RPMI8226 (cell line): ENCODE data around the gene PARD3B.

Experiments used
- DNase-seq: peaks from one replicate; pipeline ENCODE4 v3.0.0-alpha.2; 2015

PARD3B gene

DNA sequence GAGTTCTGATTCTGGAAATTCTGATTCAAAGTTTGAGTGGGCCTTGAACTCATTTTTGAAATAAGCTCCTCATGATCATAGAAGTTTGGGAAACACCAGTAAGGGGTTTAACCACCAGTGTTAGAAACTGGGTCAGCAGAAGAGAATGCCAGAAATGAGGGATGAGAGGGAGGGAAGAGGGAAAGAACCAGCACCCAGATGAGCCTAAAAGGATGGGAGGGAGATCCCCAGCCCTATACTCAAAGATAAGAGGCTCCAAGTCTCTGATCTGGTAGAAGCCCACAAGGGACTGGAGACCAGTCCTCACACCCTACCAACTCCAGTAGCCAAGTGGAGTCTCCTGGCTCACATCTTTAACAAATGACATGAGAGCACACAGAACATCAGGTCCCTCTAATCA, 832.0 kb downstream of the PARD3B start:
- no peak for DNase-seq

DNA sequence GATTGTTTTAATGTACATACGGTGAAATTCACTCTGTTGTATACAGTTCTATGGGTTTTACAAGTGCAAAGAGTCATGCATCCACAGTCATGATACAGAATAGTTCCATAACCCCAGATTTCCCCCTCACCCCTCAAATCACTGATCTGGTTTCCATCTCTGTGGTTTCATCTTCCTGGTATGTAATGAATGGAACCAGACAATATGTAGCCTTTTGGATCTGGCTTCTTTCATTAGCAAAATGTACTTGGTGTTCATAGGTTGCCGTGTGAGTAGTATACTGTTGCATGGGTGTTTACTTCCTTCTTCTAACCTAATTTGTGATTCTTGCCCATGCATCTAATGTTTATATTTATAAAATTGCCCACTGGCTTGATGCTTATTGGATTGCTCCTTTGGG, 838.3 kb downstream of the PARD3B start:
- no peak for DNase-seq

DNA sequence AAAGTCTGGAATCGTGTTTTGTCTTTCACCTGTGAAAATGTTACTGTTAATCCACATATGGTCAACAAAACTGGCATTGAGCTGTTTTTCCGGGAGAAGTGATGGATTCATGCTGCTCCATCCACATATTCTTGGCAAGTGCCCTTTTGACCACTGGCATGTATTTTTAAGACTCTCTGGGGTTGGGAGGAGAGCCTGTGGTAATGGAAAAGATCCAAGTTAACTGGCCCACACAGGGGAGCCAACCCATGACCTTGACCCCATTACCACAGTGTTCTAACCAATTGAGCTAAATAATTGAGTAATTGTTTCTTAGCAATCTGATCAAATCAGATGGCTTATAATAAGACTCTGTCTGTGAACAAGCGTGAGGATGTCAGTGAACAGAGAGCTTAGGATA, 840.8 kb downstream of the PARD3B start:
- no peak for DNase-seq

DNA sequence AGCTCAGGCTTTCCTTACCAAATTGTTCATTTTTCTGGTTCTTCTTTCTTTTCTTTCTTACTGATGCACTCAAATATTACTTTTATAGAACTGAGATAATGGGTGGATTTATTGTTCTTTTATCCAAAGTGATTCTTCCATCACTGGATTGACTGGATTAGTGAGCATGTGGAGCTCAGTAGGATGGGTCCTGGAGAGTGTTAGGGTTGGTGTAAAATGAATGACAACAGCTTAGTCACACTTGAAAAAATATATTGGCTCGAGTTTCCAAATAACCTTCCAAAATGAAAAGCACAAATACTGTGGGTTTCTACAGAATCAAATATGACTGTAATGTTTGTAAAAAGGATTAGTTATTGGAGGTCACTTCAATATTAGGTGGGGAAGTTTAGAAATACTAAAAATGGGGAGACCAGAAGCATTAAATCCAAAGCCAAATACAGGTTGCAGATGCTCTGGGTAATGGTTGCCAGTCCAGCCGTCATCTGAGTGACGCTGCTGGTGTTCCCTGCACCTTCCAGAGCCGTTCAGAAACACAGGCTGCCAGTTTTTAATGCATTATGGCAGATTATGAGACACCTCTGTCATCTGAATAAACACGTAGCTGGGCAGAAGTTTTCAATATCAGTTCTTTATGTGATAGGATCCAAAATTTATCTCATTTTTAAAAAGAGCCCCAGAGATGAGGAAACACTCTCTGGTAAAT, 842.2 kb downstream of the PARD3B start:
- DNase-seq = no peak

DNA sequence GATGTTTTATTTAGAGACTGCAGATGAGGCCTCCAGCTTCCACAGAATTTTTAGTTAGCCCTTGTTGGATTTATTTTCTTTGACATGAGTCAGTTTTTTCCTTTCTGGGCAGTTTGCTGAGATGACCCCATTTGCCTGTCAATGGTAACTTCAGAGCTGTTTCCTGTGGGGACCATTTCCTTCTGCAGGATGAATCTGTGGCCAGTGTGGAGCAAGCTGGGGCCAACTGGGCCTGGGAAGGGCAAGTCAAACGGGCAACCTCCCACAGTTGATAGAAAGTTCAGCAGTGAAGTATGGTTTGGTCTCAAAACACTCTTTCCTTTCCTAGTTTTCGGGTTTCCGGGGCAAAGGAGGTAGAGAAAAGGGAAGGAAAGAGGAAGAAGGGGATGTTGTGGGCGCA, 845.6 kb downstream of the PARD3B start:
- DNase-seq = no peak

DNA sequence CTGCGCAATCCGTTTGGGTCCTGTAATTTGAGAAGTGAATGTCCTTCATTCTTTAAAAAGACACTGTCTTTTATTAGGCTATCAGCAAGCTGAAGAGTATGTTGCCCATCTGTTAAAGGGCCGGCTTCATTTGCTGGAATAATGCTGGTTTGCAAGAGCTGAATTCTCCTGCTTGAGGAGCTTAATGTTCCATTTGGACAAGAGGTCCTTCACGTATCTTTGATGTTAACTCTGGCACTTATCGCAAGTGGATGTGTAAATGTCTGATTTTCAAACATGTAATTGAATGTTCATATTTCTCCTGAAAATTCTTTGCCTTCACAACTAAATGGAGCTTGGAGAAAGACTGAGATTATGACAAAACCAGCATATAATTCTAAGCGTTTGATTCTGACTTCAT, 856.2 kb downstream of the PARD3B start:
- DNase-seq = no peak

DNA sequence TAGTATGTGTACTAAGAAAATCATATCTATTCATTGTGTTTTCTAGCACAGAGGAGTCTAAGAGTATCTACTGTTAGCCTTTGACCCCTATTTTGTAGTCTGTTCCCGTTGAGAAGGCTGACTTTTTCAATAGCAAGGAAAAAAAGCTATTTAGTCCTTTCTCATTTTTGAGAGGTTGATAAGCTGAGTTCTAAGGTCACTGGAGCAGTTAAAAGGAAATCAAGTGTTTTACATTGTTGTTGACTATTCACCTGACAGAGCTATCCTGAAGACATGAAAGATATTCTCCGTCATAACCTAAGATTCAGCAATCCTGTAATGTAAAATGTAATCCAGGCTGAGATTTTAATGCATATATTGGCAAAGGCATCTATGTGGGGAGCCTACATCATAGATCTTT, 856.7 kb downstream of the PARD3B start:
- no peak for DNase-seq

DNA sequence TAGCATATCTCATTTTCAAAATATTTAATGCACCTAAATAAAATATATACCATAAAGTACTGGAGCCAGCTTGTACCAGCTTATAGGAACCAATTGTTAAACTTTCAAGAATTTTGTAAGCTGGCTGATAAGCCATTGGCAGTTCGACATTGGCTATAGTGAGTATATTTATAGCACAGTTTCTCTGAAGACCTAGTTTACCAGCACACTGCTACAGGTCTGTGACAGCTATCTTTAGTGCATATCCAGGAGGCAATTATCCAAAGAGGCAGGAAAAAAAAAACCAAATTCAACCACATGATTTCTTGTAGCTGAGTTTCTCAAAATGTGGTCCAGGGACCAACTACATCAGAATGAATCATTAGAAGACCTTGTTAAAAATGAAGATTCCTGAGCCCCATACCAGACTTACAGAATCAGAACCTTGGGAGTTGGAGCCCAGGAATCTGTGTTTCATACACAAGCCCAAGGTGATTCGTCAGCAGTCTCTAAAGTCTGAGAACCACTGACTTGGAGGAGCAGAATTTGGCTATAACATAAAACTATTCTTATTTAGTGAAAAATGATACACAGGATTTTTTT, 858.1 kb downstream of the PARD3B start:
- no peak for DNase-seq

DNA sequence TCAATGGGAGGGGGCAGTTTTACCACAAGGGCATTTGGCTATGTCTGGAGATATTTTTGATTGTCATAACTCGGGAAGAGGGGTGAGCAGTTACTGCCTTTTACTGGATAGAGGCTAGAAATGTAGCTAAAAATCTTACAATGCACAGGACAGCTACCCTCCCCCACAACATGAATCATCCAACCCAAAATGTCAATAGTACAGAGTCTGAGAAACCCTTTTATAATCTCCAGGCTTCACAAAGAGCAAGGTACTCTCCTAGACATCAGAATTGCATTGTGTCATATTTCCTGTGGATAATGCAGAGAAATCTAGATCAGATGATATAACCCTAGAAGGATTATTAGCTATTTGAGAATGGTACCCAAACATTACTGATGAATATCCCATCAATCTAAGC, 859.9 kb downstream of the PARD3B start:
- DNase-seq = no peak

DNA sequence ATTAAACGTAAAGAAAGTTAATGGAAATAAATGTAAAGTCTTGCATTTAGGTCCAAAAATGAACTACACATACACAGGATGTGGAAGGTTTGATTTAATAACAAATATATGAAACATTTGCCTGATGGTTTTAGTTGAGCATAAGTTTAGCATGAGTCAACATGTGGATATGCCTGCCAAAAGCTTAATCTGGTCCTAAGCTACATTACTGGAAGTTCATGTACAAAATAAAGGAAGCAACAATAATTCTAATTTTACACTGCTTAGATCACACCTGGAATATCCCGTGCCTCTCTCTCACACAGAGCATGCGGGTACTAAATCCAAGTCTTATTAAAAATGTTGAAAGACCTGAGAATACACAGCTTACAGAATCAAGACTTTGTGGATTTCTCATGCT, 860.5 kb downstream of the PARD3B start:
- DNase-seq = no peak

DNA sequence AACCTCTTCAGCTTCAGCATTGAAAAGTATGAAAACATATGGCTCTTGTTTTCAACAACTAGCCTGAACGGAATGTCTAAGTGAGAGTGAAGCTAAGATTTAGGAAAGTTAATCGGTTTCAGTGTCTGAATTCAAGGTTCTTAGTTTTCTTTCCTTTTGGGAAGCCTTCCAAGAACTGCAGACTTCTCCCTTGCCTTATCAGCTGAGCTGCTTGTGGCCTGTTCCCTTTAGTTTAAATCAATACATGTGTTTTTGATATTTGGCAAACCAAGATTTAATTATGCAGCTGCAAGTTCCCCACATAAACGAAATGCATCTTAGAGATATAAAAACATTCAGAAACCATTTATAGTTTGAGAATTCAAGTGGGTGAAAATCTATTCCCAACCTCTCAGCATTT, 862.7 kb downstream of the PARD3B start:
- no peak for DNase-seq

DNA sequence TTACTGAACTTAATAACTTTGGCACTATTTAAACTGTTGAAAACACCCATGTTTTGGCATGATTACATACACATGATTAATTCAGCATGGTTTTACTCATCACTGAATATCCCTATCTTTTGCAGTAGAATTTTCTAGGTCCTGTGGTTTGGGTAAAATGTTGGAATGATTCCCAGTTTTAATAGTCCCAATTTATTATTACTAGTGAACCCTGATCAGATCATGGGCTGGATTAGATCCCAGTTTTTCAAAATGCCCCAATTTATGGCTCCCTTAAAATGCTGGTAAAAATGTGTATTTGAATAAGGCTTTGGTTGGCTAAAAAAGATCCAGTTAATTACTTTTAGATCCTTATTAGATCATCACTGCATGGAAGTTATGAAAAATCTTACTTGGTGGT, 863.4 kb downstream of the PARD3B start:
- DNase-seq = no peak

DNA sequence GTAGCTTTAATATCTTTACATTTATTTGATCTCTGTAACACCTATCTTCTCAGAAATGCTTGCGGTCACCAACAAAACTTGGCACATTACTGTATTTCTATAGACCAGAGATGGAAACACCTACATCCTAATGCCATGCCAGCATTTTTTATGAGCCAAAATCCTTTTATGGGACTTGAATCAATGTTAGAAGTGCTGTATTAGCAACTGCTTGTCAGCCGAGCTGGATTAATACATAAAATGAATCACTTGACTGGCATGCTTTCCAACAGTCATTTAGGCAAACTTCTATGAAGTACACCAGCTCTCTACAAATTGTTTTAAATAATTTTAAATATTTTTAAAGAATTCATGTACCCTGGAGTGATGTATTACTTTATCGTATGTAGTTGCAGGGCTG, 864.1 kb downstream of the PARD3B start:
- no peak for DNase-seq

DNA sequence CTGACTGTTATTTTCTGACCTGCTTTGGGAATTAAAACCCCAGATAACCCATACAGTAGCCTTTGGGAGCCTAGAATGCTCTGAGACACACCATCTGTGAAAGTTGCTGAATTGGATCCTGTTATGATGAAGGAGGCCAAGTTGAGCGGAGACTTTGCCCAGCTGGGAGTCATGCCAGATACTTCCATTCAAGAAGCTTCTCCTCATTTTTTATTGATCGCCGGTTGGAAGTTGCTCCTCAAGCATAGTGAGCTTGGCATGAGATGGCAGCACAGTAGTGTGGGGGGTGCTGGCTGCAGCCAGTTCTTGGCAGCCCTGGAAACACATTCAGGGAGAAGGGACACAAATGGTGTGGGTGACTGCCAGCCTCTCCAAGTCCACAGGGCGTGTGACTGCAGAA, 866.3 kb downstream of the PARD3B start:
- DNase-seq = no peak

DNA sequence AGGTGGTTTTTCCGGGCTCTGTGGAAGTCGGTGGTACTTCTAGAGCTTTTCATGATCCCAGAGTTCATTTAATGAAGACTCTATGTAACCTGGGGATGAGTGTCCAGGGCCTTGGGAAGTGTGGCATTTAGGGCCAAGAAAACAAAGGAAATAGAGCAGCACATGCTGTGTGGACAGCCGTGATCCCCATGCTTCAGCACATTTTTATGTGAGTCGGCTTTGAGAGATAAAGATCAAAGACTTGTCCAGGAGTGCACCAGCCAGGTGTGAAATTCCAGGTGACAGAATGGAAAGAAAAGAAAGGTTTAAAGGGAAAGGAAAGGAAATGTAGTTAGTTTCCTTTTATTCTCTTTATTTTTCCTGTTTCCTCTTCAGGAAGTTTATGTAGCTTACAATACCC, 879.1 kb downstream of the PARD3B start:
- no peak for DNase-seq

DNA sequence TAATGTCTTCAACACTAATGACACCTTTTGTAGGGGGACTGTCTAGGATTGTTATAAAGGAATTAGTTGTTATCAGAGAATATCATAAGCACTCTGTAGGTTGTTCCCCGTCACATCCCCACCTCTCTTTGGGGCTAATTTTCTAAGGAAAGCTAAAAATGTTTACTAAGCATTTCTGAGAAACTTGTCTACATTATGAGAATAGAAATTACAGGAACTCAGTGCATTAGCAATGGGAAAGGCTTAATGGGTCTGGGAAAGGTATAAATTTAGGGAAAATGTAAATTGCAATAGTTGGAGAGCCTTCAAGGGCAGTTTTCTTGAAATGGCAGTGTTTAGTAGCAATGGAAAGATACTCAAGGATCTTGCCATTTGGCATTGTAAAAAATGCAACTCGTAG, 879.8 kb downstream of the PARD3B start:
- no peak for DNase-seq

DNA sequence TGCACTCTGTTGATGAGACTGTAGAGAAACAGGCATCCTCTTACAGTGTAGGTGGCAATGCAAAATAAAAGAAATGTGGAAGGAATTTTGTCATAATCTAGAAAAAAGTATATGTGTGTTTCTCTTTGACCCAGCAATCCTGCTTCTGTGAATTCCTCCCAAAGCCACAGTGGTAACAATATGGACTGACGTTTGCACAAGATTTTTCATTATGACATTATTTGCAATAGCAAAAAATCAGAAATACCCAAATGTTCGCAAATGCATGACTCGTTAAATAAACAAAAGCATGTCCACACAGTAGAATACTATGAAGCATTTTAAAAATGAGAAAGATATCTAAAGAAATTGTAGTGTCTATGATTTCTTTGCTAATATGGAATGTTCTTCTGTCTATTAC, 881.8 kb downstream of the PARD3B start:
- DNase-seq = no peak

DNA sequence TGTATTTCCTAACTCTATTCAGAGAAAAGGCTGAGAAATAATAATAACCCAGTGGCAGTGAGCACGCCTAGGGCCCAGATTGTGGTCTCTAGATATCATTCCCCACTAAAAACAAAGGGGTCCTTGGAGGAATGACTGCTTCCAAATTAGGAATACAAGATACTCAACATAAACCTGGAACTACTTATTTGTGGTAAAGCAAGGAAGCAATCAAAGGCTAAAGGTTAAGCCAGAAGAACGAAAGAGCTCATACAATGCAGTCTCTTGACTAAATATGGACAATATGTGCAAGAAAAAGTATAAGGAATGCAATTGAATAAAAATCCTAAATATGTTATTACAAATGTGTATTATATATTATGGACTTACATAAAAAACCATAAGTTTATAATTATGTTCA, 883.5 kb downstream of the PARD3B start:
- no peak for DNase-seq

DNA sequence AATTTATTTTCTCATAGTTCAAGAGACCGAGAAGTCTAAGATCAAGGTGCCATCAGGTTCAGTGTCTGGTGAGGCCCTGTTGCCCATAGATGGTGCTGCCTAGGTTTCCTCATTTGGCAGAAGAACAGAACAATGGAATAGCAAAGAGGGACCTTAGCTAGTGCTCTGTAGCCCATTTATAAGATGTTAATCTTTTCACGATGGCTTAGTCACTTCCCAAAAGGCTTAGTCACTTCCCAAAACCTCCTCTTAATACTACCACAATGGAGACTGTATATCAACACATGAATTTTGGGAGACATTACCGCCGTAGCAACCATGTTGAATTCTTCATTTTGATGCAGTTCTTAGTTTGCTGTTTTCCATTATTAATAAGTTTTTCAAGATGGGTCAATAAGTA, 890.7 kb downstream of the PARD3B start:
- DNase-seq = no peak

DNA sequence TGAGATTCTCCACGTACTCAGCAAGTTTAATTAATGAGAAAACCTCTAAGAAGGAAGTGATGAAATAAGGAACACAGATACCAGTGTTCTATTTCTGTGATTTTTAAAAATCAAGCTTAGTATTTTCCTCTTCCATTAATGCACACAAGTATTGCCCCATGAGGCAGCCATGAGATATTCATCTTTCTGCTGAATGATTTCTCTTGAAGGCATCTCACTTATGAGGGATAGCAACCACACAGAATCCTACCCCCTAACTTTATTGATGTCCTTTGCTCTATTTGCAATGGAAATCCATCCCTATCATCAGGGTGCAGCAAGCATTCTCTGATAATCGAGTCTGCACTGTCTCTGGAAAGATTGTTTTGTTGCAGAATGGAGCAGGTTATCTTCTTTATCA, 893.0 kb downstream of the PARD3B start:
- no peak for DNase-seq

DNA sequence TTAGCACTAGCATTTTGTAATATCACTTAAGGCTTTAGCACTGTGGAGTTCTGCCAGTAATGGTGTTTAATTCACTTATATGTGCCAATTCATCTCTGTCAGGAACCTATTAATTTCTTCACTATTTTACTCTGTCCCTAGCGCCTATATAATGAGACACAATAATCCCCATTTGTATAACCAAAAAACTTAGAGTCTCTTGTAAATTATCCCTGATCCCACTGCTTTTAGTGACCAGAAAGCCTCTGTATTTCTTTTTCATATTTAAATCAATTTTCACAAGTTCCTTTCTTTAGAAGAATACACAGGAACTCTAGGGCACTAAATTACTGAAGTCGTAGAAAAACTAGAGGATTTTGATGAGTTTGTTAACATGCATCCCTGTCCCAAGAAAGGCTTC, 894.3 kb downstream of the PARD3B start:
- no peak for DNase-seq

DNA sequence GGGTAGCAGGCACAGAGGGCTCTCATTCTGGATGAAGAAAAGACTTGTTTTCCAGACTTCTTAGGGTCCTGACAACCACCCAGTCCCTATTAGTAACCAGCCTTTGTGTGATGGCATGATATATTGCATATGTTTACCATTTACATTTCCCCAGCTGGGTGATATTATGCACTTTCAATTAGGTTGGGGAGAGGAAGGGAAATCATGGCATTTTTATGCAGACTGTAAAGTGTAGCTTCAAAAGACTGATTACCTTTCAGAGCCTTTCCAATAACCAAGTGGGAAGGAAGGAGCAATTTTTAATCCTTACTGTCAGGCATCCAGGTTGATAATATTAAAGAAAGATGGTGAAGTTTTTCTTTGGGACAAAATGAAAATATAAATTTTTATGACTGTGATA, 896.2 kb downstream of the PARD3B start:
- DNase-seq = no peak

DNA sequence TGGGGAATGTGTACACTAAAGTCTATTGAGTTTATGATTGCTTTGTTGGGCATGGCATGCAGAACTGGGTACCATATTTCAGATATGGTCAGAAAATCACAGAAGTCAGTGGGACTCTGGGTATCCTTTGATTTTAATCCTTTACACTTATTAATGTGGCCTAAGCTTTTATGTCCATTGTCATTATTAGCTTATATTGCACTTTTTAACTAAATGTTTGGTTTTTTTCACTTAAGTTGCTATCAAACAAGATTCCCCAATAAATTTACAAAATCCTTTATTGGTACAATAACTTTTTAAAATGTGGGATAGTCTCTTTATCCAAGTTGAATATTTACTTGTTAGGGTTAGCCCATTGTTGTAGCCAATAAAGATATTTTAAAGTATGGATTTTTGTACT, 902.9 kb downstream of the PARD3B start:
- no peak for DNase-seq

DNA sequence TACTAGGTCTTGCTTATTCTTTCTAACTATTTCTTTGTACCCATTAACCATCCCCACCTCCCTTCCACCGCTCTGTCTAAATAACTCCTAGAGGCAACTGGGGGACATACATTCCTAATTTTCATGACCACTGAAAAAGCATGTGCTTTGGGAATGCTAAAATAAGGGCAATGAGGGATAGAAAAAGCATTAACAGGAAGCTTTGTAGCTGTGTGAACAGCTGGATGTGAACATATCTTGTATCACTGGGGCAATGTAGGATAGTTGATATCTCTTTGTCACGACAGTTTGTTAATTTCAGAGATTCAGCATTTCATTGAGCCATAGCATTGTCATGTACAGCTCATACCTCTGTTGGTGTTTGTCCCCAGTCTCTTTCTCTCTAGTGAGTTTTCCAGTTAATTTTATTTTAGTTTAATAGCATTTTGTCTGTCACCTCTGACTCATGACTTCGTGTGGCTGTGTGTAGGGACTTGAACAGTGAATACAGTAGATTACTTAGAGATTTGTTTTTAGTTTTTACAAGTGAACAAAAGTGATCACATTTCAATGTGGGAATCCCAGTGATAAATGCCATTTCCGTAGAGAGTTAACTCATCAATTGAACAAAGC, 906.7 kb downstream of the PARD3B start:
- DNase-seq = no peak

DNA sequence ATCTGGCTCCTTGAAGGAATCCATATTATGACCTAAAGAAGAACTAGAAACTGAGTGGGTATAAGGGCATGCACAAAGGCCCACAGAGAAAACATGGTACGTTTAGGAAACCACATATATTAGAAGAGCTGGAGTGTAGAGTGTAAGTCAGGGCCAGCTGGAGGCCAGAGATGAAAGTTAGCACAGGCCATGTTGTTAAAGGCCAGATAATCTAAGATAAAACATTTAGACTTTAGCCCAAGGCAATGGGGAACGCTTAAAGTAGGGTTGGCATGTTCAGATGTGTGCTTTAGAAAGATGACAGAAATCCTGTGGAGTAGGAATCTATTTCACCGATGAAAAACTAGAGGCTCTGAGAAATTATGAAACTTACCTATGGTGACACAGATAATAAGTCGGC, 907.9 kb downstream of the PARD3B start:
- DNase-seq = no peak
